Gastroesophageal sphincter (tissue), 4 donors: ENCODE data around the gene SNED1. TPM values are rescaled to one million over a fixed set of nuclear protein-coding genes. Genes with fewer than 3 reads are reported as not detected.

Experiments used
- ATAC-seq: fragments of 150-250 bp; one replicate; pipeline ENCODE4 v1.9.1; 2016; ENCODE audit warnings: mild to moderate bottlenecking, moderate library complexity
- H3K27ac ChIP-seq, 4 donors: fragments of 200-600 bp; sonication (generic) in 3 of 4; 1 replicate in 3 of 4; 2 replicates in 1 of 4; pipeline ENCODE4 v1.5.1; 2016 to 2019
- H3K27me3 ChIP-seq: fragments of 200-600 bp; sonication (generic); one replicate; pipeline ENCODE4 v1.5.1; 2019
- H3K36me3 ChIP-seq, 2 donors: fragments of 200-600 bp; sonication (generic); one replicate each; pipeline ENCODE4 v1.5.1; 2019; ENCODE audit warnings: control low read depth in 1 of 2
- H3K4me1 ChIP-seq, 3 donors: fragments of 200-600 bp; sonication (generic); 1 replicate in 2 of 3; 2 replicates in 1 of 3; pipeline ENCODE4 v1.5.1; 2016 to 2019; ENCODE audit warnings: control low read depth in 2 of 3
- H3K4me3 ChIP-seq, 2 donors: fragments of 200-600 bp; sonication (generic); one replicate each; pipeline ENCODE4 v1.5.1; 2019; ENCODE audit warnings: mild to moderate bottlenecking in 1 of 2, moderate library complexity in 1 of 2
- H3K9me3 ChIP-seq, 3 donors: fragments of 200-600 bp; sonication (generic); one replicate each; pipeline ENCODE4 v1.5.1; 2017 to 2019; ENCODE audit warnings: control low read depth in 2 of 3
- CTCF ChIP-seq, 4 experiments: fragments of 200-600 bp in 2 of 4; fragments of 450-650 bp in 2 of 4; sonication (generic) in 1 of 4; IDR thresholded peaks; one replicate each; pipeline ENCODE4 v1.5.1; 2017 to 2019; ENCODE audit warnings: antibody characterized with exemption in 4 of 4, mild to moderate bottlenecking in 2 of 4, moderate library complexity in 2 of 4
- EP300 ChIP-seq: sonication (generic); formaldehyde crosslinking; IDR thresholded peaks from one replicate; pipeline ENCODE4 v1.6.1; 2017; ENCODE audit warnings: antibody characterized with exemption, mild to moderate bottlenecking
- POLR2A ChIP-seq, 2 donors: fragments of 450-650 bp; IDR thresholded peaks; one replicate each; pipeline ENCODE4 v1.6.1; 2017; ENCODE audit warnings: antibody characterized with exemption in 2 of 2, mild to moderate bottlenecking in 2 of 2, moderate library complexity in 1 of 2
- POLR2AphosphoS5 ChIP-seq: sonication (generic); formaldehyde crosslinking; IDR thresholded peaks from one replicate; pipeline ENCODE4 v1.6.1; 2017; ENCODE audit warnings: antibody characterized with exemption
- WGBS, 2 donors: methylation state at CpG; one replicate each; pipeline ENCODE4 v1.1.5; 2018; ENCODE audit warnings: low coverage in 1 of 2; 5-methylcytosine and 5-hydroxymethylcytosine counted together
- total RNA-seq, 4 donors: library from RNA; depleted of rRNA; stranded (reverse); fragments of >200 nt; gene quantifications; one replicate each; pipeline ENCODE4 v1.1.0, GENCODE V29; 2016

SNED1 gene
- total RNA-seq, 4 donors from 2014 or later = 8.3 to 29.9 (median 14.6) TPM

- Histone ChIP-seq H3K9me3 (no peaks in the 10 kb centered on the region), H3K4me3 (no peak overlapping the region), H3K27me3 (peaks cover 4% of the 10 kb centered on the region), H3K4me1 (no peaks in the 10 kb centered on the region), H3K27ac (no peak overlapping the region), H3K36me3 (peaks cover 0 to 48% of the 10 kb centered on the region in 2 donors)
- TF ChIP-seq POLR2AphosphoS5 = no peak
- no peak for TF ChIP-seq EP300
- no peak for TF ChIP-seq POLR2A (IDR thresholded peaks at IDR 0.05)
- TF ChIP-seq CTCF (IDR thresholded peaks at IDR 0.05) = no peak
- 100% methylated on average over 3 of the region's 8 CpGs; no CpG with 5 or more reads in 1 of the 2 donors for WGBS, 2 donors
- ATAC-seq = no peak
Measured at GRCh38 chr2:241053576-241054251, 55.3 kb downstream of the SNED1 start.

DNA sequence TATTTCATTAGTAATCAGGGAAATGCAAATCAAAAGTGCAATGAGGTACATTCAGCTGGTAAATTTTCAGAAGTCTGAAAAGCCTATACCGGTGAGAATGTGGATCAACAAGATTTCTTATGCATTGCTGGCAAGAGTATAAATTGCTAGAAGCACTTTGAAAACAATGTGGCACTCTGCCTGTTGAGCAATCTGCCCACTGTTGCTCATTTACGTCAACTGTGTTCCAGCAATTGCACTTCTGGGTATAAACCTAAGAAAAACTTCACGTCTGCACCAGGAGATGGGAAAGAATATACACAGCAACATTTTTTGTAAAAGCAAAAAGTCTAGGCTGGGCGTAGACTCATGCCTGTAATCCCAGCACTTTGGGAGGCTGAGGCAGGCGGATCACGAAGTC, 62.9 kb downstream of the SNED1 start:
- peaks cover 0 to 10% of the 10 kb centered on the region in 2 donors for H3K36me3 ChIP-seq
- H3K27ac ChIP-seq = no peak overlapping the region
- H3K27me3 ChIP-seq = peaks cover 33% of the 10 kb centered on the region
- peaks cover 0 to 11% (median 0%) of the 10 kb centered on the region in 3 donors for H3K4me1 ChIP-seq
- H3K4me3 ChIP-seq = no peak overlapping the region
- H3K9me3 ChIP-seq = no peaks in the 10 kb centered on the region
- ATAC-seq = no peak
- TF ChIP-seq EP300 = no peak
- peak; percentile 8 for TF ChIP-seq POLR2AphosphoS5
- no peak for TF ChIP-seq CTCF (IDR thresholded peaks at IDR 0.05)
- no peak for TF ChIP-seq POLR2A (IDR thresholded peaks at IDR 0.05)
- 71 to 76% methylated on average over 6 of the region's 6 CpGs for WGBS, 2 donors

- WGBS, 2 donors = 20 to 66% methylated on average over 1 to 8 of the region's 15 CpGs
- TF ChIP-seq POLR2AphosphoS5 (no peak), POLR2A (IDR thresholded peaks at IDR 0.05) (no peak), EP300 (no peak), CTCF (IDR thresholded peaks at IDR 0.05) (no peak)
Measured at GRCh38 chr2:241062389-241063092, 64.1 kb downstream of the SNED1 start.

DNA sequence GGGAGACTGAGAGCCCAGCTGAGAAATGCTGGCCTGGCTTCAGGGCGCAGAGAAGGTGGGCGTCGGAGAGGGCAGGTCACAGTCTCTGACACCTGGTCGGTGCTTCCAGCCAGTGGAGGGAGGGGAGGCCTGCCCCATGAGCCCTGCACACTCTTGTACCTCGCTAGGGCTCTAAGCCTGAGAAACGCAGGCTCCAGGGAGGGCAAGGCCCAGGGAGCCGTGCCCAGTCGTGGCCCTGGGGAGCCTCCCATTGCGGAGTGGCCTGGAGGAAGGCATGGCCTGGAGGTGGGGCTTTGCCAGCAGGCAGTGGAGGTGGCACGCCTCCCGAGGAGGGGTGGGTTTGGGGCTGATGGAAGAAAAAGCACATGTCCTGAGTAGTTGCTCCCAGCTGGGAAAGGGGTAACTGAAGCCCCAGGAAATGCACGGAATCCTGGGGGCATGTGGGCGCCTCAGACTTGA, 64.7 kb downstream of the SNED1 start:
- Histone ChIP-seq H3K36me3 (peaks cover 0 to 26% of the 10 kb centered on the region in 2 donors), H3K27me3 (peaks cover 33% of the 10 kb centered on the region), H3K4me1 (peaks cover 0 to 11% (median 0%) of the 10 kb centered on the region in 3 donors), H3K27ac (no peak overlapping the region), H3K4me3 (no peak overlapping the region), H3K9me3 (no peaks in the 10 kb centered on the region)
- no peak for ATAC-seq
- WGBS, 2 donors = no CpG with 5 or more reads among the region's 13 CpGs
- TF ChIP-seq POLR2AphosphoS5 (no peak), POLR2A (IDR thresholded peaks at IDR 0.05) (no peak), EP300 (no peak), CTCF (IDR thresholded peaks at IDR 0.05) (no peak)

More at GRCh38 chr2:241062389-241063092, 64.1 kb downstream of the SNED1 start:
- no peak overlapping the region for H3K4me3 ChIP-seq
- peaks cover 0 to 11% (median 0%) of the 10 kb centered on the region in 3 donors for H3K4me1 ChIP-seq
- no peak overlapping the region for H3K27ac ChIP-seq
- H3K27me3 ChIP-seq = peaks cover 33% of the 10 kb centered on the region
- no peaks in the 10 kb centered on the region for H3K9me3 ChIP-seq
- H3K36me3 ChIP-seq = peaks cover 0 to 21% of the 10 kb centered on the region in 2 donors
- no peak for ATAC-seq
